Raji (cell line): Measurements from ENCODE around the gene UBXN2A.

ENCODE experiments used
- POLR2A ChIP-seq: IDR thresholded peaks from 2 replicates; pipeline ENCODE4 v1.6.1; 2011; ENCODE audit warnings: low read depth, low read length, control low read depth; ENCODE audit not compliant: insufficient read depth

The UBXN2A gene

DNA sequence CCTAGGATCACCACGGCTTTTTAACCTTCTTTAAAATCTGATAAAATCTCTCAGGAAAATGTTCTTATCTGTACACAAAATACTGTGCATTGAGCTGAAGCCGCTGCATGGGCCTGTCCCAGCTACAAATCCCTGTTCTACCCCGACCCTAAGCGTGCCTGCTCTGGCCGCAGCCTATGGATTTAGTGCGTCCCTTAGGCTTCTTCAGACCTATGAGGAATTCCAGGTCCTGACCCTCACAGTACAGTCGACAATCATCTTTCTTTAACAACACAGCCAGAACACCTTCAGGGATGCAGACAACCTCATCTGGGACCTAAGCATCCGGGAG, 107.4 kb downstream of the UBXN2A start:
- TF ChIP-seq POLR2A = no peak

- peak; percentile 7; the same call in 1 of the 2 replicates for TF ChIP-seq POLR2A
These were observed 108.7 kb downstream of the UBXN2A start for GRCh38 chr2:24048769-24049484.

DNA sequence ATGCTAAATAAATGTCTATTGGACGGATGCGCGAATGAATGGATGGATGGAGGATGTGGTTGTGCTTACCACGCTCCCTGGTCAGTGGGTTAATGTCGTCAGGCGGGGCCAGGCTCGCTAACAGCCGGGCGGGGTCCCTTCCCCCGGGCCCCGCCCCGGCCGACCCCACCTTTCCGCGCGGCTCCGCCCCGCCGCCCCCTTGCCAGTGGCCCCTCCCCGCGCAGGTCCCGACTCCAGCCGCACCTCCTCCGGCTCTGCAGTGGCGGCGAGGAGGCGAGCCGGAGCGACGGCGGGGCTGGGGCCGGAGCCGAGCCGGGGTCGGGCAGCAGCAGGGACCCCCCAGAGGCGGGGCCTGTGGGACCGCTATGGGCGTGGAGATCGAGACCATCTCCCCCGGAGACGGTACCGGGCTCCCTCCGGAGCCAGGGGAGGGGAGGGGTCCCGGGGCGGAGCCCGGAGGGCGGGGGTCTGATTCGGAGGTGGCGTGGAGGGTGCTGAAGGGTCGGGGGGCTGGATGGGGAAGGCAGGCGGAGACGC, 109.3 kb downstream of the UBXN2A start, which contains the start of gene FKBP1B:
Gene FKBP1B, plus strand, starts transcription at position 257 of the 537 bp plus-strand sequence. Its CDS starts 109 bp downstream, at position 366.
- TF ChIP-seq POLR2A = peak; percentile 34; the same call in 1 of the 2 replicates

- TF ChIP-seq POLR2A = no peak
These were observed 110.0 kb downstream of the UBXN2A start for GRCh38 chr2:24050041-24050979.

GRCh38 chr2:24051833-24052232, 111.6 kb downstream of the UBXN2A start:
- no peak for TF ChIP-seq POLR2A

DNA sequence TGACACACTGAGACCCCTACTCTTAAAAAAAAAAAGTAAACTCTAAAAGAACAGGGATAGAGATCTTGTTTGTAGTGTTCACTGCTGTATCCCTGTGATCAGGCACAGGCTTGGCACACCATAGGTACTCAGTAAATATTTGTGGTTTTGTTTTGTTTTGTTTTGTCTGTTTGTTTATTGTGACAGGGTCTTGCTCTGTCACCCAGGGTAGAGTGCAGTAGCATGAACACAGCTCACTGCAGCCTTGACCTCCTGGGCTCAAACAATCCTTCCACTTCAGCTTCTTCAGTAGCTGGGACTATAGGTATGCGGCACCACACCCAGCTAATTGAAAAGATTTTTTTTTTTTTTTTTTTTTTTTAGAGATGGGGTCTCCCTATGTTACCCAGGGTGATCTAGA, 112.7 kb downstream of the UBXN2A start:
- no peak for TF ChIP-seq POLR2A
